Activated naive CD4-positive, alpha-beta T cell treated with anti-CD3 and anti-CD28 coated beads, Interleukin-2, amount 50 U/mL, for 24 hours (primary cell): ENCODE measurements around the gene ZNF559.

Source experiments
- H3K27ac Mint-ChIP-seq: one replicate; pipeline ENCODE4 v1.8.0; 2021; ENCODE audit warnings: mild to moderate bottlenecking, mixed read lengths
- H3K27me3 Mint-ChIP-seq: one replicate; pipeline ENCODE4 v1.8.0; 2021; ENCODE audit warnings: mixed read lengths
- H3K36me3 Mint-ChIP-seq: one replicate; pipeline ENCODE4 v1.8.0; 2021; ENCODE audit warnings: mixed read lengths
- H3K4me1 Mint-ChIP-seq: one replicate; pipeline ENCODE4 v1.8.0; 2021; ENCODE audit warnings: mixed read lengths
- H3K4me3 Mint-ChIP-seq: one replicate; pipeline ENCODE4 v1.8.0; 2021; ENCODE audit warnings: mild to moderate bottlenecking, mixed read lengths
- H3K9me3 Mint-ChIP-seq: one replicate; pipeline ENCODE4 v1.8.0; 2021; ENCODE audit warnings: mixed read lengths

ZNF559 gene

GRCh38 chr19:9329999-9330398 is 6.0 kb downstream of the ZNF559 start:
- Mint-ChIP-seq H3K27me3 (no peaks in the 10 kb centered on the region), H3K27ac (no peak overlapping the region), H3K4me3 (no peak overlapping the region), H3K4me1 (peaks cover 19% of the 10 kb centered on the region), H3K9me3 (peaks cover 35% of the 10 kb centered on the region), H3K36me3 (peaks cover 66% of the 10 kb centered on the region)

GRCh38 chr19:9342610-9343304 is 18.8 kb downstream of the ZNF559 start:
- no peaks in the 10 kb centered on the region for H3K27me3 Mint-ChIP-seq

GRCh38 chr19:9345005-9345404 is 21.0 kb downstream of the ZNF559 start:
- Mint-ChIP-seq H3K4me1 (no peaks in the 10 kb centered on the region), H3K9me3 (peaks cover 23% of the 10 kb centered on the region), H3K36me3 (peaks cover 55% of the 10 kb centered on the region), H3K4me3 (no peak overlapping the region), H3K27me3 (no peaks in the 10 kb centered on the region), H3K27ac (no peak overlapping the region)

More at GRCh38 chr19:9342610-9343304, 18.8 kb downstream of the ZNF559 start:
- Mint-ChIP-seq H3K27ac (peak overlapping the region; percentile 17), H3K4me3 (no peak overlapping the region), H3K4me1 (no peaks in the 10 kb centered on the region), H3K36me3 (peaks cover 65% of the 10 kb centered on the region), H3K9me3 (peaks cover 27% of the 10 kb centered on the region)

GRCh38 chr19:9348253-9348652 is 24.3 kb downstream of the ZNF559 start:
- H3K4me3 Mint-ChIP-seq, result no peak overlapping the region
- peaks cover 23% of the 10 kb centered on the region for H3K9me3 Mint-ChIP-seq
- no peak overlapping the region for H3K27ac Mint-ChIP-seq
- peaks cover 41% of the 10 kb centered on the region for H3K36me3 Mint-ChIP-seq
- H3K27me3 Mint-ChIP-seq, result no peaks in the 10 kb centered on the region
- no peaks in the 10 kb centered on the region for H3K4me1 Mint-ChIP-seq

- no peaks in the 10 kb centered on the region for H3K27me3 Mint-ChIP-seq
- no peak overlapping the region for H3K27ac Mint-ChIP-seq
- H3K36me3 Mint-ChIP-seq, result peaks cover 38% of the 10 kb centered on the region
- H3K4me1 Mint-ChIP-seq, result no peaks in the 10 kb centered on the region
- peaks cover 20% of the 10 kb centered on the region for H3K9me3 Mint-ChIP-seq
- no peak overlapping the region for H3K4me3 Mint-ChIP-seq
Measured at GRCh38 chr19:9348671-9349070, 24.7 kb downstream of the ZNF559 start.

- no peak overlapping the region for H3K4me3 Mint-ChIP-seq
- H3K4me1 Mint-ChIP-seq, result no peaks in the 10 kb centered on the region
- peaks cover 15% of the 10 kb centered on the region for H3K9me3 Mint-ChIP-seq
- no peaks in the 10 kb centered on the region for H3K27me3 Mint-ChIP-seq
- peaks cover 30% of the 10 kb centered on the region for H3K36me3 Mint-ChIP-seq
- no peak overlapping the region for H3K27ac Mint-ChIP-seq
Measured at GRCh38 chr19:9352505-9352904, 28.5 kb downstream of the ZNF559 start.

- Mint-ChIP-seq H3K4me3 (no peak overlapping the region), H3K4me1 (no peaks in the 10 kb centered on the region), H3K9me3 (peaks cover 15% of the 10 kb centered on the region), H3K36me3 (peaks cover 32% of the 10 kb centered on the region), H3K27ac (no peak overlapping the region), H3K27me3 (no peaks in the 10 kb centered on the region)
Measured at GRCh38 chr19:9353011-9353410, 29.0 kb downstream of the ZNF559 start.

- no peaks in the 10 kb centered on the region for H3K4me1 Mint-ChIP-seq
- no peaks in the 10 kb centered on the region for H3K27me3 Mint-ChIP-seq
- no peak overlapping the region for H3K27ac Mint-ChIP-seq
- peaks cover 16% of the 10 kb centered on the region for H3K9me3 Mint-ChIP-seq
- no peak overlapping the region for H3K4me3 Mint-ChIP-seq
- peaks cover 32% of the 10 kb centered on the region for H3K36me3 Mint-ChIP-seq
Measured at GRCh38 chr19:9354651-9355050, 30.7 kb downstream of the ZNF559 start.

GRCh38 chr19:9362905-9363304 is 38.9 kb downstream of the ZNF559 start, which contains the start of gene ZNF177:
Gene ZNF177 (plus strand): TSS chr19:9363013. CDS start chr19:9378312, 15,299 bp downstream.
- peak within 1 kb of the TSS; percentile 38 for H3K4me3 Mint-ChIP-seq
- peaks cover 50% of the 10 kb centered on the region for H3K36me3 Mint-ChIP-seq
- H3K27ac Mint-ChIP-seq, result no peak within 1 kb of the TSS
- peaks cover 7% of the 10 kb centered on the region for H3K4me1 Mint-ChIP-seq
- peaks cover 7% of the 10 kb centered on the region for H3K27me3 Mint-ChIP-seq
- H3K9me3 Mint-ChIP-seq, result peaks cover 32% of the 10 kb centered on the region

- Mint-ChIP-seq H3K27ac (no peak overlapping the region), H3K9me3 (peaks cover 34% of the 10 kb centered on the region), H3K4me3 (no peak overlapping the region), H3K36me3 (peaks cover 60% of the 10 kb centered on the region), H3K4me1 (no peaks in the 10 kb centered on the region), H3K27me3 (no peaks in the 10 kb centered on the region)
Measured at GRCh38 chr19:9370738-9371619, 47.0 kb downstream of the ZNF559 start.

GRCh38 chr19:9381361-9381785 is 57.4 kb downstream of the ZNF559 start:
- Mint-ChIP-seq H3K27ac (no peak overlapping the region), H3K9me3 (peaks cover 25% of the 10 kb centered on the region), H3K36me3 (peaks cover 68% of the 10 kb centered on the region), H3K27me3 (no peaks in the 10 kb centered on the region), H3K4me3 (no peak overlapping the region), H3K4me1 (no peaks in the 10 kb centered on the region)
